Measurements from ENCODE around the gene COL6A3. TPM values are rescaled to one million over a fixed set of nuclear protein-coding genes. Genes with fewer than 3 reads are reported as not detected.

The COL6A3 gene
- total RNA-seq, 1 experiment from 2014 or later, result 0.05 TPM

GRCh38 chr2:237343993-237344392 is 70.0 kb downstream of the COL6A3 start:
- no peak for DNase-seq (ENCODE audit: low read depth, low spot score)
- in situ Hi-C loops (cut with HindIII; ENCODE audit: low pct_unique_long_range_greater_than_20kb, low sequenced_read_pairs), result no loop called here

GRCh38 chr2:237341872-237342271 is 72.1 kb downstream of the COL6A3 start:
- in situ Hi-C loops (cut with HindIII; ENCODE audit: low pct_unique_long_range_greater_than_20kb, low sequenced_read_pairs), result no loop called here
- peak; percentile 18 for DNase-seq (ENCODE audit: low read depth, low spot score)

- in situ Hi-C loops (cut with HindIII; ENCODE audit: low pct_unique_long_range_greater_than_20kb, low sequenced_read_pairs), result no loop called here
- DNase-seq (ENCODE audit: low read depth, low spot score), result no peak
Measured at GRCh38 chr2:237337586-237337985, 76.4 kb downstream of the COL6A3 start.

- in situ Hi-C loops (cut with HindIII; ENCODE audit: low pct_unique_long_range_greater_than_20kb, low sequenced_read_pairs), result no loop called here
Measured at GRCh38 chr2:237336131-237336530, 77.8 kb downstream of the COL6A3 start.

GRCh38 chr2:237333748-237334147 is 80.2 kb downstream of the COL6A3 start:
- in situ Hi-C loops (cut with HindIII; ENCODE audit: low pct_unique_long_range_greater_than_20kb, low sequenced_read_pairs), result no loop called here
- no peak for DNase-seq (ENCODE audit: low read depth, low spot score)

More at GRCh38 chr2:237336131-237336530, 77.8 kb downstream of the COL6A3 start:
- no peak for DNase-seq (ENCODE audit: low read depth, low spot score)

- in situ Hi-C loops (cut with HindIII; ENCODE audit: low pct_unique_long_range_greater_than_20kb, low sequenced_read_pairs), result no loop called here
- no peak for DNase-seq (ENCODE audit: low read depth, low spot score)
Measured at GRCh38 chr2:237330541-237330940, 83.4 kb downstream of the COL6A3 start.

GRCh38 chr2:237327175-237327950 is 86.6 kb downstream of the COL6A3 start:
- DNase-seq (ENCODE audit: low read depth, low spot score), result no peak
- in situ Hi-C loops (cut with HindIII; ENCODE audit: low pct_unique_long_range_greater_than_20kb, low sequenced_read_pairs), result no loop called here

GRCh38 chr2:237326266-237327171 is 87.4 kb downstream of the COL6A3 start:
- DNase-seq (ENCODE audit: low read depth, low spot score), result no peak
- in situ Hi-C loops (cut with HindIII; ENCODE audit: low pct_unique_long_range_greater_than_20kb, low sequenced_read_pairs), result no loop called here

GRCh38 chr2:237324837-237325236 is 89.1 kb downstream of the COL6A3 start:
- DNase-seq (ENCODE audit: low read depth, low spot score), result no peak
- in situ Hi-C loops (cut with HindIII; ENCODE audit: low pct_unique_long_range_greater_than_20kb, low sequenced_read_pairs), result no loop called here

- DNase-seq (ENCODE audit: low read depth, low spot score), result no peak
- in situ Hi-C loops (cut with HindIII; ENCODE audit: low pct_unique_long_range_greater_than_20kb, low sequenced_read_pairs), result no loop called here
Measured at GRCh38 chr2:237324405-237324831, 89.5 kb downstream of the COL6A3 start.

GRCh38 chr2:237323656-237324055 is 90.3 kb downstream of the COL6A3 start:
- in situ Hi-C loops (cut with HindIII; ENCODE audit: low pct_unique_long_range_greater_than_20kb, low sequenced_read_pairs), result no loop called here

GRCh38 chr2:237322564-237322963 is 91.4 kb downstream of the COL6A3 start:
- peak; percentile 3 for DNase-seq (ENCODE audit: low read depth, low spot score)
- in situ Hi-C loops (cut with HindIII; ENCODE audit: low pct_unique_long_range_greater_than_20kb, low sequenced_read_pairs), result no loop called here

More at GRCh38 chr2:237323656-237324055, 90.3 kb downstream of the COL6A3 start:
- DNase-seq (ENCODE audit: low read depth, low spot score), result no peak

- in situ Hi-C loops (cut with HindIII; ENCODE audit: low pct_unique_long_range_greater_than_20kb, low sequenced_read_pairs), result no loop called here
Measured at GRCh38 chr2:237321746-237322145, 92.2 kb downstream of the COL6A3 start.

GRCh38 chr2:237320801-237321560 is 93.0 kb downstream of the COL6A3 start:
- DNase-seq (ENCODE audit: low read depth, low spot score), result no peak
- in situ Hi-C loops (cut with HindIII; ENCODE audit: low pct_unique_long_range_greater_than_20kb, low sequenced_read_pairs), result no loop called here

More at GRCh38 chr2:237321746-237322145, 92.2 kb downstream of the COL6A3 start:
- no peak for DNase-seq (ENCODE audit: low read depth, low spot score)

GRCh38 chr2:237319887-237320286 is 94.1 kb downstream of the COL6A3 start:
- in situ Hi-C loops (cut with HindIII; ENCODE audit: low pct_unique_long_range_greater_than_20kb, low sequenced_read_pairs), result no loop called here
- no peak for DNase-seq (ENCODE audit: low read depth, low spot score)

GRCh38 chr2:237319086-237319820 is 94.7 kb downstream of the COL6A3 start:
- in situ Hi-C loops (cut with HindIII; ENCODE audit: low pct_unique_long_range_greater_than_20kb, low sequenced_read_pairs), result no loop called here
- DNase-seq (ENCODE audit: low read depth, low spot score), result no peak

- DNase-seq (ENCODE audit: low read depth, low spot score), result no peak
- in situ Hi-C loops (cut with HindIII; ENCODE audit: low pct_unique_long_range_greater_than_20kb, low sequenced_read_pairs), result no loop called here
Measured at GRCh38 chr2:237316339-237316738, 97.6 kb downstream of the COL6A3 start.
